ENCODE data around the gene STAG3. TPM values are rescaled to one million over a fixed set of nuclear protein-coding genes. Genes with fewer than 3 reads are reported as not detected.

The STAG3 gene
- total and polyA plus RNA-seq, 2 of the 4 experiments (the other 2 are of a cell fraction): 0.36 to 0.65 TPM

- peaks cover 6% of the 10 kb centered on the region for H3K4me1 ChIP-seq (ENCODE audit: control insufficient read depth, insufficient read depth, low read length)
- H4K5ac ChIP-seq (ENCODE audit: low read depth, low read length): no peak overlapping the region
- H3K79me1 ChIP-seq (ENCODE audit: low read depth in 1 of 2, low read length in 2 of 2): peaks cover 19 to 65% of the 10 kb centered on the region in 2 experiments
- no peak overlapping the region for H2AK5ac ChIP-seq (ENCODE audit: low read depth, low read length)
- H2BK20ac ChIP-seq (ENCODE audit: low read depth, low read length): no peak overlapping the region
- no peak overlapping the region for H3K23ac ChIP-seq (ENCODE audit: low read depth, low read length)
- H2AK9ac ChIP-seq (replicated peaks; ENCODE audit: low read depth, low read length, poor library complexity): no peak overlapping the region
- H2AFZ ChIP-seq (replicated peaks; ENCODE audit: low read length, poor library complexity): no peak overlapping the region
- WGBS, 2 experiments (ENCODE audit: extremely low coverage in 2 of 2, insufficient read length in 1 of 2): 89% methylated on average over 9 of the region's 20 CpGs; no CpG with 5 or more reads in 1 of the 2 experiments
- no peak overlapping the region for H2BK5ac ChIP-seq (ENCODE audit: low read depth, low read length, poor library complexity, severe bottlenecking)
- CTCF ChIA-PET: no interaction called here
- in situ Hi-C loops (cut with MboI; ENCODE audit: low sequenced_read_pairs) (no loop called here), dilution Hi-C loops (cut with HindIII; ENCODE audit: low sequenced_read_pairs, unreplicated experiment) (no loop called here), intact Hi-C loops (cut with micrococcal nuclease) (no loop called here)
- H3K9ac ChIP-seq (ENCODE audit: low read depth, low read length): no peak overlapping the region
- POLR2A ChIA-PET (ENCODE audit: unreplicated experiment): no interaction called here
- no peak overlapping the region for H3K56ac ChIP-seq (ENCODE audit: extremely low read depth, insufficient read depth, low read length)
- no peak for TF ChIP-seq CTCF (conservative IDR thresholded peaks at IDR 0.05; ENCODE audit: low read depth, low read length)
- TF ChIP-seq, protein P1, sequence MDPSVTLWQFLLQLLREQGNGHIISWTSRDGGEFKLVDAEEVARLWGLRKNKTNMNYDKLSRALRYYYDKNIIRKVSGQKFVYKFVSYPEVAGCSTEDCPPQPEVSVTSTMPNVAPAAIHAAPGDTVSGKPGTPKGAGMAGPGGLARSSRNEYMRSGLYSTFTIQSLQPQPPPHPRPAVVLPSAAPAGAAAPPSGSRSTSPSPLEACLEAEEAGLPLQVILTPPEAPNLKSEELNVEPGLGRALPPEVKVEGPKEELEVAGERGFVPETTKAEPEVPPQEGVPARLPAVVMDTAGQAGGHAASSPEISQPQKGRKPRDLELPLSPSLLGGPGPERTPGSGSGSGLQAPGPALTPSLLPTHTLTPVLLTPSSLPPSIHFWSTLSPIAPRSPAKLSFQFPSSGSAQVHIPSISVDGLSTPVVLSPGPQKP (IDR thresholded peaks at IDR 0.05; ENCODE audit: borderline replicate concordance, low read depth, low read length): no peak
- TF ChIP-seq FOS (IDR thresholded peaks at IDR 0.05; ENCODE audit: low read depth, low read length): no peak
- no peak for TF ChIP-seq BHLHE40 (IDR thresholded peaks at IDR 0.05; ENCODE audit: low read depth, low read length)
- no peak for TF ChIP-seq RFX5 (IDR thresholded peaks at IDR 0.05; ENCODE audit: low read depth, low read length)
- no peak for TF ChIP-seq MXI1 (IDR thresholded peaks at IDR 0.05; ENCODE audit: borderline replicate concordance, low read depth, low read length)
- TF ChIP-seq POLR2A (IDR thresholded peaks at IDR 0.05; ENCODE audit: low read depth, low read length): no peak
- no peak for TF ChIP-seq NFE2L2 (IDR thresholded peaks at IDR 0.05; ENCODE audit: low read depth, low read length)
- TF ChIP-seq, protein P2, sequence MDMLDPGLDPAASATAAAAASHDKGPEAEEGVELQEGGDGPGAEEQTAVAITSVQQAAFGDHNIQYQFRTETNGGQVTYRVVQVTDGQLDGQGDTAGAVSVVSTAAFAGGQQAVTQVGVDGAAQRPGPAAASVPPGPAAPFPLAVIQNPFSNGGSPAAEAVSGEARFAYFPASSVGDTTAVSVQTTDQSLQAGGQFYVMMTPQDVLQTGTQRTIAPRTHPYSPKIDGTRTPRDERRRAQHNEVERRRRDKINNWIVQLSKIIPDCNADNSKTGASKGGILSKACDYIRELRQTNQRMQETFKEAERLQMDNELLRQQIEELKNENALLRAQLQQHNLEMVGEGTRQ (IDR thresholded peaks at IDR 0.05; ENCODE audit: low read depth, low read length): no peak
- no peak for TF ChIP-seq SMC3 (IDR thresholded peaks at IDR 0.05; ENCODE audit: low read depth, low read length)
- no peak for TF ChIP-seq MAFK (IDR thresholded peaks at IDR 0.05; ENCODE audit: low read depth, low read length)
- TF ChIP-seq RCOR1 (IDR thresholded peaks at IDR 0.05; ENCODE audit: insufficient replicate concordance, low read length): no peak
- no peak for TF ChIP-seq CEBPB (IDR thresholded peaks at IDR 0.05; ENCODE audit: low read depth, low read length)
- TF ChIP-seq CHD1 (IDR thresholded peaks at IDR 0.05; ENCODE audit: low read depth, low read length): no peak
- TF ChIP-seq RAD21 (IDR thresholded peaks at IDR 0.05; ENCODE audit: low read length): no peak
- TF ChIP-seq MAZ (IDR thresholded peaks at IDR 0.05; ENCODE audit: borderline replicate concordance, low read depth, low read length): no peak
- no peak overlapping the region for H3K4me3 ChIP-seq (ENCODE audit: insufficient read depth, low read depth, low read length)
- H3K18ac ChIP-seq (ENCODE audit: low read depth, low read length): no peak overlapping the region
- BruUV-seq (replicated peaks): no TSS peak
- H3K14ac ChIP-seq (replicated peaks; ENCODE audit: low read depth, low read length): no peak overlapping the region
- H3K9me3 ChIP-seq (ENCODE audit: control insufficient read depth, insufficient read depth, low read length): no peaks in the 10 kb centered on the region
- DNase-seq (no peak), ATAC-seq (ENCODE audit: low read depth) (no peak)
- no peaks in the 10 kb centered on the region for H3K27me3 ChIP-seq (ENCODE audit: control insufficient read depth, insufficient read depth, low read length)
- no peak overlapping the region for H3K27ac ChIP-seq (ENCODE audit: insufficient read depth, low read length)
- H3K4me2 ChIP-seq (ENCODE audit: low read depth, low read length): no peak overlapping the region
- no peak overlapping the region for H2BK15ac ChIP-seq (ENCODE audit: low read depth, low read length)
- H3K4ac ChIP-seq (ENCODE audit: low read depth, low read length): no peak overlapping the region
- peaks cover 42% of the 10 kb centered on the region for H3K36me3 ChIP-seq (ENCODE audit: control insufficient read depth, insufficient read depth, low read length)
- H4K8ac ChIP-seq (ENCODE audit: low read depth in 2 of 2, low read length in 2 of 2): no peak overlapping the region
- peaks cover 23% of the 10 kb centered on the region for H4K20me1 ChIP-seq (ENCODE audit: insufficient read depth, low read length)
- peaks cover 2% of the 10 kb centered on the region; the same call in 1 of the 2 replicates for H3K9me1 ChIP-seq (ENCODE audit: insufficient read depth, low read length)
- H4K91ac ChIP-seq (ENCODE audit: insufficient read depth, low read depth, low read length): no peak overlapping the region
- no peak overlapping the region for H2BK120ac ChIP-seq (ENCODE audit: low read depth, low read length)
These were observed 22.0 kb upstream of the STAG3 start for GRCh38 chr7:100155553-100156317.

All from IMR-90 (cell line).